Measurements from ENCODE around the gene WHRN.

DNA sequence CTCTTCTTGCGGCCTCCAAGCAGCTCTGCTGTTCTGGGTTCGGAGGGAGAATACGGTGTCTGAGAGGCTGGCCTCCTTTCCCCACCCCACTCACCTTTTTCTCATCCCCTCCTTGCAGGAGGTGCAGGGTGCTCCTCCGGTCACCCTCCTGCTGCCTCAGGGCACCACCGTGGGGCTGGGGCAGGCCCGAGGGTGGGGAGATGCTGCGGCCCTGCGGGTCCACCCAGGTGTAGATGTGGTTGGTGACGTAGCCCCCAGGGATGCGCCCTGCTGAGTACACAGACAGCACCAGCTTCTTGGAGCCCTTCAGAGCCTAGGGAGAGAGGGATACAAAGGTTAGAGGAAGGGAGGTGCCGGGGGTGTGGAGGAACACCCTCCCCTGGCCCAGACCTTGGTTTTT lies 26.8 kb downstream of the WHRN start:
- TF ChIP-seq POLR2AphosphoS5 (IDR thresholded peaks at IDR 0.05; ENCODE audit: low read depth) (no peak), EZH2phosphoT487 (IDR thresholded peaks at IDR 0.05; ENCODE audit: unreplicated experiment) (no peak), EZH2 (IDR thresholded peaks at IDR 0.05; ENCODE audit: low read depth, unreplicated experiment) (no peak), CREB1 (CRISPR knock-in tag; IDR thresholded peaks at IDR 0.05; ENCODE audit: low read depth) (no peak), STAT1 (IDR thresholded peaks at IDR 0.05; ENCODE audit: unreplicated experiment) (no peak), JUNB (IDR thresholded peaks at IDR 0.05; ENCODE audit: unreplicated experiment) (no peak), NANOG (IDR thresholded peaks at IDR 0.05; ENCODE audit: borderline replicate concordance) (no peak), ZNF114 (CRISPR knock-in tag; IDR thresholded peaks at IDR 0.05) (no peak)
- TF ChIP-seq, protein P1, sequence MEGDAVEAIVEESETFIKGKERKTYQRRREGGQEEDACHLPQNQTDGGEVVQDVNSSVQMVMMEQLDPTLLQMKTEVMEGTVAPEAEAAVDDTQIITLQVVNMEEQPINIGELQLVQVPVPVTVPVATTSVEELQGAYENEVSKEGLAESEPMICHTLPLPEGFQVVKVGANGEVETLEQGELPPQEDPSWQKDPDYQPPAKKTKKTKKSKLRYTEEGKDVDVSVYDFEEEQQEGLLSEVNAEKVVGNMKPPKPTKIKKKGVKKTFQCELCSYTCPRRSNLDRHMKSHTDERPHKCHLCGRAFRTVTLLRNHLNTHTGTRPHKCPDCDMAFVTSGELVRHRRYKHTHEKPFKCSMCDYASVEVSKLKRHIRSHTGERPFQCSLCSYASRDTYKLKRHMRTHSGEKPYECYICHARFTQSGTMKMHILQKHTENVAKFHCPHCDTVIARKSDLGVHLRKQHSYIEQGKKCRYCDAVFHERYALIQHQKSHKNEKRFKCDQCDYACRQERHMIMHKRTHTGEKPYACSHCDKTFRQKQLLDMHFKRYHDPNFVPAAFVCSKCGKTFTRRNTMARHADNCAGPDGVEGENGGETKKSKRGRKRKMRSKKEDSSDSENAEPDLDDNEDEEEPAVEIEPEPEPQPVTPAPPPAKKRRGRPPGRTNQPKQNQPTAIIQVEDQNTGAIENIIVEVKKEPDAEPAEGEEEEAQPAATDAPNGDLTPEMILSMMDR (conservative IDR thresholded peaks at IDR 0.05; ENCODE audit: low read depth in 2 of 2): no peak
- TF ChIP-seq, protein P2, sequence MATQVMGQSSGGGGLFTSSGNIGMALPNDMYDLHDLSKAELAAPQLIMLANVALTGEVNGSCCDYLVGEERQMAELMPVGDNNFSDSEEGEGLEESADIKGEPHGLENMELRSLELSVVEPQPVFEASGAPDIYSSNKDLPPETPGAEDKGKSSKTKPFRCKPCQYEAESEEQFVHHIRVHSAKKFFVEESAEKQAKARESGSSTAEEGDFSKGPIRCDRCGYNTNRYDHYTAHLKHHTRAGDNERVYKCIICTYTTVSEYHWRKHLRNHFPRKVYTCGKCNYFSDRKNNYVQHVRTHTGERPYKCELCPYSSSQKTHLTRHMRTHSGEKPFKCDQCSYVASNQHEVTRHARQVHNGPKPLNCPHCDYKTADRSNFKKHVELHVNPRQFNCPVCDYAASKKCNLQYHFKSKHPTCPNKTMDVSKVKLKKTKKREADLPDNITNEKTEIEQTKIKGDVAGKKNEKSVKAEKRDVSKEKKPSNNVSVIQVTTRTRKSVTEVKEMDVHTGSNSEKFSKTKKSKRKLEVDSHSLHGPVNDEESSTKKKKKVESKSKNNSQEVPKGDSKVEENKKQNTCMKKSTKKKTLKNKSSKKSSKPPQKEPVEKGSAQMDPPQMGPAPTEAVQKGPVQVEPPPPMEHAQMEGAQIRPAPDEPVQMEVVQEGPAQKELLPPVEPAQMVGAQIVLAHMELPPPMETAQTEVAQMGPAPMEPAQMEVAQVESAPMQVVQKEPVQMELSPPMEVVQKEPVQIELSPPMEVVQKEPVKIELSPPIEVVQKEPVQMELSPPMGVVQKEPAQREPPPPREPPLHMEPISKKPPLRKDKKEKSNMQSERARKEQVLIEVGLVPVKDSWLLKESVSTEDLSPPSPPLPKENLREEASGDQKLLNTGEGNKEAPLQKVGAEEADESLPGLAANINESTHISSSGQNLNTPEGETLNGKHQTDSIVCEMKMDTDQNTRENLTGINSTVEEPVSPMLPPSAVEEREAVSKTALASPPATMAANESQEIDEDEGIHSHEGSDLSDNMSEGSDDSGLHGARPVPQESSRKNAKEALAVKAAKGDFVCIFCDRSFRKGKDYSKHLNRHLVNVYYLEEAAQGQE (IDR thresholded peaks at IDR 0.05; ENCODE audit: unreplicated experiment): no peak

All from GM23338 (cell line).